ENCODE measurements around the gene LIN28B. TPM values are rescaled to one million over a fixed set of nuclear protein-coding genes. Genes with fewer than 3 reads are reported as not detected.

The LIN28B gene
- total and polyA plus RNA-seq, 2 of the 4 experiments (the other 2 are of a cell fraction), result not detected

DNA sequence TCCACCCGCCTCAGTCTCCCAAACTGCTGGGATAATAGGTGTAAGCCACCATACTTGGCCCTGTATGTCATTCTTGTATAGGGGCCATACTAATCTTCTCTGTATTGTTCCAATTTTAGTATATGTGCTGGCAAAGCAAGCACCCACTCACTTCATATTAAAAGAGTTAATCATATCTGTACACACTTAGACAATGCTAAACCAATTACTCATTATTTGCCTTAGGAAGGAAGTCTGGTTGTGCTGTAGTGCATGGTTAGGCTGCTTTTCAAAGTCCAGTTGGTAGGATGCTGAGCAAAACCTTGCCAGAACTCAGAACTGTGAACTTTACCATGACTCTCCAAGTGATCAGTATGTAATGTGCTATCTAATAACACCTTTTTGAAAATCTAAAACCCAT lies 88.6 kb downstream of the LIN28B start:
- BruUV-seq (replicated peaks), result no TSS peak
- H3K27me3 ChIP-seq (ENCODE audit: control insufficient read depth, insufficient read depth, low read length), result no peaks in the 10 kb centered on the region
- intact Hi-C loops (cut with micrococcal nuclease), result no loop called here
- no peak overlapping the region for H2AFZ ChIP-seq (replicated peaks; ENCODE audit: low read length, poor library complexity)
- no peak overlapping the region for H3K4me2 ChIP-seq (ENCODE audit: low read depth, low read length)
- DNase-seq (peak; percentile 12), ATAC-seq (ENCODE audit: low read depth) (no peak)
- no peaks in the 10 kb centered on the region for H3K79me1 ChIP-seq (ENCODE audit: low read depth in 1 of 2, low read length in 2 of 2)
- no peak overlapping the region for H2AK9ac ChIP-seq (replicated peaks; ENCODE audit: low read depth, low read length, poor library complexity)
- no peak overlapping the region for H3K4me3 ChIP-seq (ENCODE audit: insufficient read depth, low read depth, low read length)
- no peak overlapping the region for H3K9ac ChIP-seq (ENCODE audit: low read depth, low read length)
- no peaks in the 10 kb centered on the region for H3K9me1 ChIP-seq (ENCODE audit: insufficient read depth, low read length)
- no peaks in the 10 kb centered on the region for H4K20me1 ChIP-seq (ENCODE audit: insufficient read depth, low read length)
- no peak overlapping the region for H2BK15ac ChIP-seq (ENCODE audit: low read depth, low read length)
- no peak overlapping the region for H4K5ac ChIP-seq (ENCODE audit: low read depth, low read length)
- CTCF ChIA-PET, result no interaction called here
- no peak overlapping the region for H3K4ac ChIP-seq (ENCODE audit: low read depth, low read length)
- H2BK5ac ChIP-seq (ENCODE audit: low read depth, low read length, poor library complexity, severe bottlenecking), result no peak overlapping the region
- no peak overlapping the region for H4K8ac ChIP-seq (ENCODE audit: low read depth in 2 of 2, low read length in 2 of 2)
- H4K91ac ChIP-seq (ENCODE audit: insufficient read depth, low read depth, low read length), result no peak overlapping the region
- no peak overlapping the region for H3K56ac ChIP-seq (ENCODE audit: extremely low read depth, insufficient read depth, low read length)
- TF ChIP-seq, protein P1, sequence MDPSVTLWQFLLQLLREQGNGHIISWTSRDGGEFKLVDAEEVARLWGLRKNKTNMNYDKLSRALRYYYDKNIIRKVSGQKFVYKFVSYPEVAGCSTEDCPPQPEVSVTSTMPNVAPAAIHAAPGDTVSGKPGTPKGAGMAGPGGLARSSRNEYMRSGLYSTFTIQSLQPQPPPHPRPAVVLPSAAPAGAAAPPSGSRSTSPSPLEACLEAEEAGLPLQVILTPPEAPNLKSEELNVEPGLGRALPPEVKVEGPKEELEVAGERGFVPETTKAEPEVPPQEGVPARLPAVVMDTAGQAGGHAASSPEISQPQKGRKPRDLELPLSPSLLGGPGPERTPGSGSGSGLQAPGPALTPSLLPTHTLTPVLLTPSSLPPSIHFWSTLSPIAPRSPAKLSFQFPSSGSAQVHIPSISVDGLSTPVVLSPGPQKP (IDR thresholded peaks at IDR 0.05; ENCODE audit: borderline replicate concordance, low read depth, low read length), result no peak
- TF ChIP-seq RAD21 (IDR thresholded peaks at IDR 0.05; ENCODE audit: low read length), result no peak
- no peak for TF ChIP-seq MAFK (IDR thresholded peaks at IDR 0.05; ENCODE audit: low read depth, low read length)
- no peak for TF ChIP-seq RFX5 (IDR thresholded peaks at IDR 0.05; ENCODE audit: low read depth, low read length)
- no peak for TF ChIP-seq BHLHE40 (IDR thresholded peaks at IDR 0.05; ENCODE audit: low read depth, low read length)
- TF ChIP-seq, protein P2, sequence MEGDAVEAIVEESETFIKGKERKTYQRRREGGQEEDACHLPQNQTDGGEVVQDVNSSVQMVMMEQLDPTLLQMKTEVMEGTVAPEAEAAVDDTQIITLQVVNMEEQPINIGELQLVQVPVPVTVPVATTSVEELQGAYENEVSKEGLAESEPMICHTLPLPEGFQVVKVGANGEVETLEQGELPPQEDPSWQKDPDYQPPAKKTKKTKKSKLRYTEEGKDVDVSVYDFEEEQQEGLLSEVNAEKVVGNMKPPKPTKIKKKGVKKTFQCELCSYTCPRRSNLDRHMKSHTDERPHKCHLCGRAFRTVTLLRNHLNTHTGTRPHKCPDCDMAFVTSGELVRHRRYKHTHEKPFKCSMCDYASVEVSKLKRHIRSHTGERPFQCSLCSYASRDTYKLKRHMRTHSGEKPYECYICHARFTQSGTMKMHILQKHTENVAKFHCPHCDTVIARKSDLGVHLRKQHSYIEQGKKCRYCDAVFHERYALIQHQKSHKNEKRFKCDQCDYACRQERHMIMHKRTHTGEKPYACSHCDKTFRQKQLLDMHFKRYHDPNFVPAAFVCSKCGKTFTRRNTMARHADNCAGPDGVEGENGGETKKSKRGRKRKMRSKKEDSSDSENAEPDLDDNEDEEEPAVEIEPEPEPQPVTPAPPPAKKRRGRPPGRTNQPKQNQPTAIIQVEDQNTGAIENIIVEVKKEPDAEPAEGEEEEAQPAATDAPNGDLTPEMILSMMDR (conservative IDR thresholded peaks at IDR 0.05; ENCODE audit: low read depth, low read length), result no peak
- TF ChIP-seq SMC3 (IDR thresholded peaks at IDR 0.05; ENCODE audit: low read depth, low read length), result no peak
- H2AK5ac ChIP-seq (ENCODE audit: low read depth, low read length), result no peak overlapping the region
- POLR2A ChIA-PET (ENCODE audit: unreplicated experiment), result no interaction called here
- H3K23ac ChIP-seq (ENCODE audit: low read depth, low read length), result no peak overlapping the region
- no peak overlapping the region for H2BK120ac ChIP-seq (ENCODE audit: low read depth, low read length)
- dilution Hi-C loops (cut with HindIII; ENCODE audit: low sequenced_read_pairs, unreplicated experiment), result no loop called here
- no peak overlapping the region for H2BK20ac ChIP-seq (ENCODE audit: low read depth, low read length)
- no peaks in the 10 kb centered on the region for H3K9me3 ChIP-seq (ENCODE audit: control insufficient read depth, insufficient read depth, low read length)
- in situ Hi-C loops (cut with MboI; ENCODE audit: low sequenced_read_pairs), result no loop called here
- WGBS, 2 experiments (ENCODE audit: extremely low coverage in 2 of 2, insufficient read length in 1 of 2), result no CpG with 5 or more reads among the region's 1 CpG
- H3K14ac ChIP-seq (replicated peaks; ENCODE audit: low read depth, low read length), result no peak overlapping the region
- no peaks in the 10 kb centered on the region for H3K4me1 ChIP-seq (ENCODE audit: control insufficient read depth, insufficient read depth, low read length)
- H3K27ac ChIP-seq (ENCODE audit: insufficient read depth, low read length), result no peak overlapping the region
- no peaks in the 10 kb centered on the region for H3K36me3 ChIP-seq (ENCODE audit: control insufficient read depth, insufficient read depth, low read length)
- H3K18ac ChIP-seq (ENCODE audit: low read depth, low read length), result no peak overlapping the region
